ENCODE measurements around the gene MRPL40.

Gene MRPL40

DNA sequence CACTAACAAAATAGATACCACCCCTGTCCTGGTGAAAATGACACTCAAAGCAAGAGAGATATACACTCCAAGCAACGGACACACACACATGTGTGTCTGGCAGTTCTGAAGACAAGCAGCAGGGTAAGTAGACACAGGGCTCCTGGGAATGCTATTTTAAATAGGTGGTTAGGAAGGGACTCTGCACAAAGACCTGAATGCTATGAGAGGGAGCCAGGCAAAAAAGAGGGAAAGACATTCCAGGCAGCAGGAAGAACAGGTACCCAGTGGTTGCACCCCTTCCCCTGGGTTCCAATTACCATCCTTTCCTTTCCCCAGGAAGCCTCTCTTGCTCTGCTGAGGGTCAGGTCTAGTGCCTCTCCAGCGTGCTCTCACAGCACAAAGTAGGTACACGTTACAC is 43.7 kb downstream of the MRPL40 start:
- TF ChIP-seq, protein P1, sequence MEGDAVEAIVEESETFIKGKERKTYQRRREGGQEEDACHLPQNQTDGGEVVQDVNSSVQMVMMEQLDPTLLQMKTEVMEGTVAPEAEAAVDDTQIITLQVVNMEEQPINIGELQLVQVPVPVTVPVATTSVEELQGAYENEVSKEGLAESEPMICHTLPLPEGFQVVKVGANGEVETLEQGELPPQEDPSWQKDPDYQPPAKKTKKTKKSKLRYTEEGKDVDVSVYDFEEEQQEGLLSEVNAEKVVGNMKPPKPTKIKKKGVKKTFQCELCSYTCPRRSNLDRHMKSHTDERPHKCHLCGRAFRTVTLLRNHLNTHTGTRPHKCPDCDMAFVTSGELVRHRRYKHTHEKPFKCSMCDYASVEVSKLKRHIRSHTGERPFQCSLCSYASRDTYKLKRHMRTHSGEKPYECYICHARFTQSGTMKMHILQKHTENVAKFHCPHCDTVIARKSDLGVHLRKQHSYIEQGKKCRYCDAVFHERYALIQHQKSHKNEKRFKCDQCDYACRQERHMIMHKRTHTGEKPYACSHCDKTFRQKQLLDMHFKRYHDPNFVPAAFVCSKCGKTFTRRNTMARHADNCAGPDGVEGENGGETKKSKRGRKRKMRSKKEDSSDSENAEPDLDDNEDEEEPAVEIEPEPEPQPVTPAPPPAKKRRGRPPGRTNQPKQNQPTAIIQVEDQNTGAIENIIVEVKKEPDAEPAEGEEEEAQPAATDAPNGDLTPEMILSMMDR (IDR thresholded peaks at IDR 0.05; ENCODE audit: control extremely low read depth, extremely low read depth, low read depth, missing control alignments), result no peak
- ChIA-PET CTCF (no interaction called here), POLR2A (no interaction called here)
- no peak for DNase-seq (ENCODE audit: extremely low spot score)

DNA sequence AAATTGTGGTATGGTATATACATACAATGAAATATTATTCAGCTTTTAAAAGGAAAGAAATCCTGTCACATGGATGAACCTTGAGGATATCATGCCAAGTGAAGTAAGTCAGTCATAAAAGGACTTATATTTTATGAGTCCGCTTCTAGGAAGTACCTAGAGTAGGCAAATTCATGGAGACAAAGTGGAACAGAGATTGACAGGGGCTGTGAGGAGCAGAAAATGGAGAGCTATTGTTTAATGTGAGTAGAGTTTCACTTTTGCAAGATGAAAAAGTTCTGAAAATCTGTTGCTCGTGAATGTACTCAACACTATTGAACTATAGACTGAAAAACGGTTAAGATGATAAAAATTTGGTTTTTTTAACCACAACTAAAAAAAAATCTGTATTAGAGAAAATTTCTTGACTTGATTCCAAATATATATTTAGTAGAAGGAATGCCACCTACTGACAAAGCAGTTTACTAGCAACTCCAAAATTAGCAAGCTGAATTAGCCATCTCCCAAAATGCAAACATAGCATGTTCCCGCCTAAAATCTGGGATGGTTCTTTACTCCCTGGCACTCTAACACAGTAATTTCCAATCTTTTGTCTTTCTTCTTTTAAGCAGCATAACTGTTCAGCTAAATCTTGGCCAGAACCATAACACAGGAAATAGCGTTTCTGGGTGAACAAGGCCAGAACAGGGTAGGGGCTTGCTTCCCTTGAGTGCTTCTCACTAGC is 45.1 kb downstream of the MRPL40 start:
- TF ChIP-seq, protein P1 (IDR thresholded peaks at IDR 0.05; ENCODE audit: control extremely low read depth, extremely low read depth, low read depth, missing control alignments), result peak; percentile 57
- ChIA-PET CTCF (interaction anchor here (0.6 to 2.3 kb wide), 14 partner anchors 9 to 333 kb away, joined by 3 to 16 read pairs (median 4); partner anchors contain the start of genes CLTCL1, ESS2 and SLC25A1), POLR2A (no interaction called here)
- DNase-seq (ENCODE audit: extremely low spot score), result no peak

DNA sequence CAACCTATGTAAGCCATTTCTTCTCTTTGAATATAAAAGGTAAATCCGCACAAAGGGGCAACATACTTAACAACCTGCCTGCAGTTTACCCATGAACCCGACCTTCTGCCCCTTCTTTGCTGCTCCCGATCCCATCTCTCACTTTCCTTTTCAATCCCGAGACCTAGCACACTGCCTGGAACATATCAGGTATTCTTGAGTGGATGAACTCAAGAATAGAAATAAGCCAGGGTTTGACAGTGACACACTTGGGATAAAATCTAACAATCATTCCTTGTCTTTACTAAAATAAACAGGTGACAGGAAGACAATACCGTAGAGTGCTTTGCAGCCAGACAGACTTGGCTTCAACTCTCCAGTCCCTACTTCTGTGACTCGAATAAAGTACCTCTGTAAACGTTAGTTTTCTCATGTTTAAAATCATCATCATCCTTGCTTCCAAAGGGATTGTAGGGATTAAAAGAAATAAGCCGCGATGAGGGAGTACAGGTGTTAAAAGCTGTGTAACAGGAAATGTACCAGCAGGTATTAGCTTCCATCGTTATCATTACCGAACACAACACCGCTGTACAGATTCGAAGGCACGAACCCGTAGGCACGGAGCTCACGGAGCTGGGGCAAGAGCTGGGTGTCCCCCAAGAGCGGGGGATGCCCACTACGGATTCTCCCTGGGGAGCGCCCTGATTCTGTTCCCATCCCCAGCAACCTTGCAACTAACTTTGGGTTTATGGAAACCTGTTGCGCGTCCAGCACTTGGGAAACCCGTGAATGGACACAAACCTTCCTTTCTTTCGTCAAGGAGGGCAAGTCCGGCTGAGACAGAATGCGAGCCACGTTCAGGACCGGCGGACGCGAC is 45.9 kb downstream of the MRPL40 start:
- no peak for DNase-seq (ENCODE audit: extremely low spot score)
- CTCF ChIA-PET, result interaction anchor here (0.8 to 2.3 kb wide), 11 partner anchors 10 to 333 kb away, joined by 3 to 16 read pairs (median 4); partner anchors contain the start of genes CLTCL1, ESS2 and SLC25A1
- POLR2A ChIA-PET, result no interaction called here
- TF ChIP-seq, protein P1 (IDR thresholded peaks at IDR 0.05; ENCODE audit: control extremely low read depth, extremely low read depth, low read depth, missing control alignments), result no peak

DNA sequence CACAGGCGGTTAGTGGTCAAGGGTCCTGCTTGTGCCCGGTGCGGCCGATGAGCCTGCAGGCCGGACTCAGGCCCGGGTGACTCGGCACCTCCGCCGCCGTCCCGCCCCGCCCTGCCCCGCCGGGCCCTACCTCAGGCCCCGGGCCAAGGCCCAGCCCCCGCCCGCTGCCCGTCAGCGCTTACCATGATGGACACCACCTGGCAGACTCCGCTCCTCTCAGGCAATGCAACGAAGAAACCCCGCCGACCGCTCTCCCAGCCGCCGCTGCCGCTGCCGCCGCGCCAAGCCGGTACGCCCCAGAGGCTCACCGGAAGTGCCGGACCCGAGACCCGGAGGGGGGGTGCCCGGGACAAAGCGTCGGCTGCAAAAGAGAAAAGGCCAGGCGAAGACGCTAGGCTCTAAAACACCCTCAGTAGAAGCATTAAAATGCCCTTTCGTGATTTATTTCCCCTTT is 46.6 kb downstream of the MRPL40 start, which contains the start of gene UFD1:
UFD1 (minus strand) TSS at position 293 of the 454 bp plus-strand sequence; CDS start at position 185, 108 bp downstream.
- CTCF ChIA-PET, result interaction anchor here (1.0 to 2.3 kb wide), 6 partner anchors 9 to 300 kb away, joined by 3 to 16 read pairs (median 4); partner anchors contain the start of gene SLC25A1
- DNase-seq (ENCODE audit: extremely low spot score), result peak; percentile 85
- TF ChIP-seq, protein P1 (IDR thresholded peaks at IDR 0.05; ENCODE audit: control extremely low read depth, extremely low read depth, low read depth, missing control alignments), result no peak
- POLR2A ChIA-PET, result interaction anchor here (0.5 kb wide), 1 partner anchor 304 kb away, joined by 6 read pairs; no protein-coding TSS in a partner anchor

DNA sequence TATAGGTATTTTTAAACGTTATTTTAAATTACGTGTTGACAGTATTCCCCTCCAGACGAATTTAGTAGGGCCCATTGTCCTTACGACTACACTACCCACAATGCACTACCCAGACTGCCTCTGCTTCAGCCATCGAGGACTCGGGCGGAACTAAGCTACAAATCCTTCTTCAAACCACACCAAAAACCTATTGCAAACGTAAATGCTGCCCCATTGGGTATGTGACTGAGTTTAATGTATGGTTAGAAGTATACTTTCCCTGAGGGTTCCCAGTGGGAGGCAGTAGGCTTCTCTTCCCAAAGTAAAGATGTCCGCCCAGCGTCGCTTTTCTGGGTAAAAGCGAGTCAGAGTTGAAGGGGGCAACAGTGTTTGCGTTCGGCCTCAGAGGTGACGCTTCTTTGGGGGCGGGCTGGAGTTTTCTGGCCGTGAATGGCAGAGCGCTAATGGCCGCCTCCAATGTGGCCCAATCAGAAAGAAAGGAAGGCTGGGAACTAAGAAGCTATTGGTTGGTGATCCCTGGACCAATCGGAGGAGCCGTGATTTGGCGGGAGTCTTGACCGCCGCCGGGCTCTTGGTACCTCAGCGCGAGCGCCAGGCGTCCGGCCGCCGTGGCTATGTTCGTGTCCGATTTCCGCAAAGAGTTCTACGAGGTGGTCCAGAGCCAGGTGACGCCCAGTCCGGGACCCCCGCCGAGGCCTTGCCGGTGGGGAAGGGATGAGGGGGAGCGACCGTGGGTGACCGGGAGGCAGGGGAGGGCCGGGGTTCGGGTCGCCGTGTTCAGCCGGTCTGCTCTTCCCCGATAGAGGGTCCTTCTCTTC is 47.2 kb downstream of the MRPL40 start, which contains the start of gene CDC45:
CDC45 (plus strand) TSS at position 566 of the 818 bp plus-strand sequence; CDS start at position 615, 49 bp downstream.
- TF ChIP-seq, protein P1 (IDR thresholded peaks at IDR 0.05; ENCODE audit: control extremely low read depth, extremely low read depth, low read depth, missing control alignments), result no peak
- CTCF ChIA-PET, result interaction anchor here (1.0 to 1.7 kb wide), 6 partner anchors 9 to 301 kb away, joined by 3 to 6 read pairs (median 4); partner anchors contain the start of gene SLC25A1

More for the DNA sequence above, 47.2 kb downstream of the MRPL40 start, which contains the start of gene CDC45:
- POLR2A ChIA-PET, result interaction anchor here (0.5 to 1.0 kb wide), 2 partner anchors 32 to 304 kb away, joined by 4 to 6 read pairs; partner anchors contain the start of gene C22orf39
- peak; percentile 98 for DNase-seq (ENCODE audit: extremely low spot score)

All from GM10248 (cell line).